ENCODE data around the gene RPS27L.

Gene RPS27L

DNA sequence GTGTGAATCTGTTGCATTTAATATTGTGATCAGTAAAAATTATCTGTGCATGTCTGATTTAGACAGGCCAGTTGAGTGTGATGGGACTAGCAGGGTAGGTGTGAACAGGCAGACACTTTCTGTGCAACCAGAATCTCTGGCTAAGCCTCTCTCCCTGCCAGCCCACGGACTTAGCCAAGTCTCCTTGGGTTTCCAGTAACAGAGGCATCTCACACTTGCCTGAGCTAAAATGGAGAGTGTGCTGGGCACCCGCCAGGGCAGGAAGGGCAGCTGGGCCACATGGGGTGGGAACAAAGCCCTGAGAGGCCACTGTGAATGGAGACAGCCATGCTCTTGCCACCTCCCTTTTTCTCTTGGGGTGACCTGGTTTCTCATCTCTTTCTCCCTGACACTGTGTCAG is 12.5 kb upstream of the RPS27L start:
- no peak overlapping the region for H3K4me3 Mint-ChIP-seq
- peaks cover 5% of the 10 kb centered on the region for H3K4me1 Mint-ChIP-seq (ENCODE audit: low read depth)
- H3K36me3 Mint-ChIP-seq (ENCODE audit: low read depth), result no peaks in the 10 kb centered on the region
- H3K27me3 Mint-ChIP-seq, result no peaks in the 10 kb centered on the region
- no peak overlapping the region for H3K27ac Mint-ChIP-seq
- H3K9me3 Mint-ChIP-seq, result no peaks in the 10 kb centered on the region

DNA sequence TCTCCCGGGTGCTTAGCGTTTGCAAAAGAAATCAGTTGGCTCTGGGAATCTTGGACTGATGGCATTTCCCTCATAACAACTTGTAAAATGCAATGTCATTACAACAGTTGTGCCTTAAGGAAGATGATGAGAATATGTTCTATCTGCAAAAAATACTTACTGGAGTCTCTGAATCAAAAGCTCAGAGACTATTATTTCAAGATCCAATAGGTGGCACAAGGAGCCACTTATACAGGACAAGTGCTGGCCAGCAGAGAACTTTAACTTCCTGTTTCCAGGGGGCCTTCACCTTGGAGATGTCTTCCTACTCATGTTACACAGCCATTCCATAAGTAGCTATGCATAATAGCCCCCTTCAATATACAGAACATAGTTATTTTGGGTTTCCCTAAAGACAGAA is 8.9 kb upstream of the RPS27L start:
- Mint-ChIP-seq H3K9me3 (no peaks in the 10 kb centered on the region), H3K27ac (no peak overlapping the region), H3K36me3 (ENCODE audit: low read depth) (no peaks in the 10 kb centered on the region), H3K4me1 (ENCODE audit: low read depth) (peaks cover 5% of the 10 kb centered on the region), H3K27me3 (no peaks in the 10 kb centered on the region), H3K4me3 (no peak overlapping the region)

DNA sequence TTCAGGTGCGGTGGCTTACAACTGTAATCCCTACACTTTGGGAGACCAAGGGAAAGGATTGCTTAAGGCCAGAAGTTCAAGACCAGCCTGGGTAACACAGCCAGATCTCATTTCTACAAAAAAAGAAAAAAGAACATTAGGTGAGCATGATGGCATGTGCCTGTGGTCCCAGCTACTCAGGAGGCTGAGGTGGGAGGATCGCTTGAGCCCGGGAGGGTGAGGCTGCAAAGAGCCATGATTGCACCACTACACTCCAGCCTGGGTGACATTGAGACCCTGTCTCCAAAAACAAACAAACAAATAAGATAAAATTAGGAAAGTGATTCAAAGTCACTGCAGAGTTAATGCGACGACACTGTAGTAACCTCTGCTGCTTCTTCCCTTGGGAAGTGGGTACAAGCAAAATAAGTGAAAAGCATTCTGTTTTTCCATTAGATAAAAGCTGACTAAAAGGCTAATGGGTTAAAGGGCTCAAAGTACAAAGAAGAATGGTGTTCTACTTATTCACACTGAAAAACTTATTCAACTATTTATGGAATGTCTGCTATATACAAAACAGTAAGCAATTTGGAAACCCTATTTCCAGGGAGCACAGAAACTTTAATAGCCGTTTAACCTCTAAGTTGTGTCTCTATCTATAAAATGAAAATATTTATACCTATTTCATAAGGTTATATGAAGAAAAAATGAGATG is 8.0 kb upstream of the RPS27L start:
- Mint-ChIP-seq H3K27ac (no peak overlapping the region), H3K27me3 (no peaks in the 10 kb centered on the region), H3K4me1 (ENCODE audit: low read depth) (peaks cover 5% of the 10 kb centered on the region), H3K36me3 (ENCODE audit: low read depth) (no peaks in the 10 kb centered on the region), H3K9me3 (no peaks in the 10 kb centered on the region), H3K4me3 (no peak overlapping the region)

DNA sequence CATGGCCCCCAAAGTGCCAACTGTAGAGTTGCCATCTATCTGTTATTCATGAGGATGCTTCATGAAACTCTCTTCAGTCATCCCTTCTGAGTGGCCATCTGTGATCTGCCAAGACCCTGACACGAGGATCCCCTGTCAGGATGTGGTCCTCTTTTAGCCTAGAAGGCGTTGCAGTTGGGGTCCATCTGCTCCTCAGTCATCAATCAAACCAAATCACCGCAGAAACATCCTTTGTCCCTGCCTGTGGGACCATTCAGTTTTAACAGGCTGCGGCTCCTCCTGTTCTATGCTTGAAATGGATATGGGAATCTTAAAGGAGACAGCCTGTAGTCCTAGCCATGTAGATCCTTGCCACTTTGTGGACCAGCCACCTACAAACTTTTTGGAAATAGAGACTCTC is 5.9 kb upstream of the RPS27L start:
- H3K27ac Mint-ChIP-seq, result no peak overlapping the region
- H3K4me1 Mint-ChIP-seq (ENCODE audit: low read depth), result peaks cover 5% of the 10 kb centered on the region
- no peaks in the 10 kb centered on the region for H3K36me3 Mint-ChIP-seq (ENCODE audit: low read depth)

DNA sequence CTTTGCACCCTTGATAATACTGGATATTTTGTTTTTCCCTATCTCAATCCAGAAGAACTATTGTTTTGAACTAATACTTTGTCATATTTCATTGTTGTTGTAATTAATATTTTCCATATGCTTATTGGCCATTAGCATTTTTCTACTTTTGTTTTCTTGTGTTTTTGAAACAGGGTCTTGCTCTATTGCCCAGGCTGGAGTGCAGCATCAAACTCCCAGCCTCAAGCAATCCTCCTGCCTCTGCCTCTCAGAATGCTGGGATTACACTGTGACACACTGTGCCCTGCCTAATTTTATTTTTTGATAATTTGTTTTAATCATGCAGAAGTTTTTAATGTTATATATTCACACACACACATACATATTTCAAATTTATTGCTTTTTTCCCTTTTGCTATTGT is 3.4 kb upstream of the RPS27L start:
- peaks cover under 1% of the 10 kb centered on the region for H3K36me3 Mint-ChIP-seq (ENCODE audit: low read depth)
- H3K27me3 Mint-ChIP-seq, result no peaks in the 10 kb centered on the region
- peaks cover 9% of the 10 kb centered on the region for H3K4me1 Mint-ChIP-seq (ENCODE audit: low read depth)
- H3K27ac Mint-ChIP-seq, result no peak overlapping the region
- no peak overlapping the region for H3K4me3 Mint-ChIP-seq
- no peaks in the 10 kb centered on the region for H3K9me3 Mint-ChIP-seq

More for the DNA sequence above, 5.9 kb upstream of the RPS27L start:
- no peaks in the 10 kb centered on the region for H3K27me3 Mint-ChIP-seq
- H3K9me3 Mint-ChIP-seq, result no peaks in the 10 kb centered on the region
- no peak overlapping the region for H3K4me3 Mint-ChIP-seq

DNA sequence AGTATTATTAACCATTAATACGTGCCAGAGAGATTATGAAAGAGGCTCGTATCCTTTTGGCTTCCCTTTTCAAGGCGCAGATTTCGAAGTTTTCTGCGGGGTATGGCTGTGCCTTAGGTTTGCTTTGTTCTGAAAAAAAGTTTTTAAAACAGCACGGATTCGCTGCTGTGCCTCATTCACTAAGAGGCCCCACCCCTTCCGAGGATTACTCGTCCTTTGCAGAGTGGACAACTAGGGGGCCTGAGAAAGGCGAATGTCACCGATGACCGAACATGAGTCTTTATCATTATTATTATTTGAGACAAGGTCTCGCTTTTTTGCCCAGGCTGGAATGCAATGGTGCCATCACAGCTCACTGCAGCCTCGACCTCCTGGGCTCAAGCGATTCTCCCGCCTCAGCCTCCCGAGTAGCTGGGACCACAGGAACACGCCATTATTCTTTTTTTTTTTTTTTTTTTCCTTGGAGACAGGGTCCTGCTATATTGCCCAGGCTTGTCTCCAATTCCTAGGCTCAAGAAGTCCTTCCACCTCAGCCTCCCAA is 684 bp upstream of the RPS27L start:
- Mint-ChIP-seq H3K27ac (peak overlapping the region; percentile 90), H3K27me3 (no peaks in the 10 kb centered on the region), H3K36me3 (ENCODE audit: low read depth) (peaks cover 15% of the 10 kb centered on the region), H3K9me3 (no peaks in the 10 kb centered on the region), H3K4me1 (ENCODE audit: low read depth) (peaks cover 21% of the 10 kb centered on the region), H3K4me3 (peak overlapping the region; percentile 99)

DNA sequence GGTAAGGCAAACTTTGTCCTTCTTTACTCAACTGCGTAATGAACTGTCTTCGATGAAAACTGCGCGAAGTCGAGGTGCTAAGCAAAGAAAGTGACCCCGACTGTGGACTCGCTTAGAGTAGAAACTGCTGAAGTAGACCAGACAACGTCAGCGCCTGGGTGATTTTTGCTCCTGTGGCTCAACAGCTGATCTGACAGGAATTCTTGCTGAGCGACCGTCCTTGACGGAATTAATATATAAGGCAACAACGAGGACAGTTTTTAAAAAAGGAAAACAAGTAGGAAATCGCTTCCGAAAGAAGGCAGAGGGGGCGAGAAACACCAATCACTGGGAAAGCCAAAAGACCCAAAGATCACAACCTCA is 541 bp downstream of the RPS27L start:
- peaks cover 16% of the 10 kb centered on the region for H3K36me3 Mint-ChIP-seq (ENCODE audit: low read depth)
- H3K4me1 Mint-ChIP-seq (ENCODE audit: low read depth), result peaks cover 21% of the 10 kb centered on the region
- peak overlapping the region; percentile 99 for H3K4me3 Mint-ChIP-seq
- no peaks in the 10 kb centered on the region for H3K27me3 Mint-ChIP-seq
- H3K9me3 Mint-ChIP-seq, result no peaks in the 10 kb centered on the region
- H3K27ac Mint-ChIP-seq, result peak overlapping the region; percentile 93

DNA sequence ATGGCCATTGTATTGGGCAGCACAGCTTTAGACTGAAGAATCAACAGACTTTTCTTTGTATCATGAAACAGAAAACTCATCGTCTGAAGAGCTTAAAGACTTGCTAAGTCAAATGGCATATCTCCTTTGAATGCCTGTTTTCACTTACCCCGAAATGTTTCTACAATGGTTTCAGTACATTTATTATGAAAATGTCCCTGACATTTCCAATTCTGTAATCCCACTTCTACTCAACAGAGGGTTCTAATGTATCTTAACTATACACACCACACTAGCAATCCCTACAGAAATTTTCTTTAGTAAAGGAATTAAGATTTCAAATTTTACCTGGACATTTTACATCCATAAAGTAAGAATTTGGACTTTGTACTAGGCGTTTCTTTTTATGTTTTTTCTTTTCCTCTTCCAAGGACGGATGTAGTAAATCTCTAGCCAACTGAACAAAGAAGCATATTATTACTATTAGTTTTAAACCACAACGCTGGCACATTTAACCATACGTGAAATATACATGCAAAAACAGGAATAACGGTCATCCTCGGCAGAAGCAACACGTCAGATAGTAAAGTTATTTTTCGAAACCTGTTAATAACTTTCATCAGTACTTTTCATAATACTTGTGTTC is 1.1 kb downstream of the RPS27L start:
- Mint-ChIP-seq H3K9me3 (no peaks in the 10 kb centered on the region), H3K36me3 (ENCODE audit: low read depth) (peaks cover 20% of the 10 kb centered on the region), H3K4me1 (ENCODE audit: low read depth) (peaks cover 21% of the 10 kb centered on the region), H3K4me3 (peak overlapping the region; percentile 99), H3K27ac (peak overlapping the region; percentile 93), H3K27me3 (no peaks in the 10 kb centered on the region)

DNA sequence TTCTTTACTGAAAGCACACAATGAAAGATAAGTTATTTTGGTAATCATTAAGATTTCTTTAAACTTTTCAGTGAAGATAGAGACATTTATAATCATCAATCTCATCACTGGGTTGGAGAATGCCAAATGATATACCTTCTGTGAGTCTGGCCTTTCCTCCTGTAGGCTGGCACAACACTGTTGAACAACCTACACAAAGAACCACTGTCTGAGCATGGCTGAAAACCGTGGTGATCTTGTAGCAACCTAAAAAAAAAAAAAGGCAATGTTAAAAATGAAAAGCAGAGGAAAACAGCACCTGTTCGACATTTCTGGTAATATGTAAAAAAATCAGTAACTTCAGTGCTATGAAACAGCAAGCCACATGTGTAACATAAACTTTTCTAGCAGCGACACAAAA is 1.8 kb downstream of the RPS27L start:
- Mint-ChIP-seq H3K9me3 (no peaks in the 10 kb centered on the region), H3K4me3 (peak overlapping the region; percentile 99), H3K4me1 (ENCODE audit: low read depth) (peaks cover 21% of the 10 kb centered on the region), H3K27me3 (no peaks in the 10 kb centered on the region), H3K27ac (peak overlapping the region; percentile 41), H3K36me3 (ENCODE audit: low read depth) (peaks cover 20% of the 10 kb centered on the region)

DNA sequence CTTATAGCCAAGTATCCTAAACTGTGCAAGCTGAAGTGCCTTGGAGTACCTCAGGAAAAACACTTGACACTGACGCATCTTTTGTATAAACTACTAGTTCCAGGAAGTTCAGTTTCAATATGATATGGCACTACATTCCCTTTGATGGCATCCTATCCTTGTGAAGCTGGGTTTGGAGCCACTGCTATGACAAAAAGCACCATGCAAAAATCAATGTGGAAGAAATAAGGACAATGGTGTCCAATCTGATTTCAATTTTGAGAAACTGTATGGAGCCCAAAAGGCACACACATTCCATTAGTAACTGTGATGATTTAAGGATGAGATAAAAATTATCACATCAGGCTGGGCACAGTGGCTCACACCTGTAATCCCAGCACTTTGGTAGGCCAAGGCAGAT is 5.6 kb downstream of the RPS27L start:
- Mint-ChIP-seq H3K36me3 (ENCODE audit: low read depth) (peaks cover 25% of the 10 kb centered on the region), H3K4me1 (ENCODE audit: low read depth) (peaks cover 25% of the 10 kb centered on the region), H3K27ac (no peak overlapping the region), H3K27me3 (no peaks in the 10 kb centered on the region), H3K4me3 (no peak overlapping the region), H3K9me3 (no peaks in the 10 kb centered on the region)

DNA sequence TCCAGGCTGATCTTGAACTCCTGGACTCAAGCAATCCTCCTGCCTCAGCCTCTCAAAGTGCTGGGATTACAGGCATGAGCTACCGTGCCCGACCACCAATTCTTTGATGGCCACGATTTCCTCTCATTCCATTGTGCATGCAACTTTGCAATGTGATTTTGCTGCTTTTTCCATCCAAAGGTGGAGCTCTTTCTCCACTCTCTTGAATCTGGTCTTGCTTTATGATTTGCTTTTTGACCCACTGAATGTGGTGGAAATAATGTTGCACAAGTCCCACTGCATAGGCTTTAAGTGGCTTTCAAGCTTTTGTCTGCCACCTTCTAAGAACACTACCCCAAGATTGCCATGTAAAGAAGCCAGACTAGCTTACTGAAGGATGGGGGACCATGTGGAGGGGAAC is 10.6 kb downstream of the RPS27L start:
- Mint-ChIP-seq H3K4me3 (no peak overlapping the region), H3K27ac (no peak overlapping the region), H3K4me1 (ENCODE audit: low read depth) (peaks cover 8% of the 10 kb centered on the region), H3K27me3 (no peaks in the 10 kb centered on the region), H3K36me3 (ENCODE audit: low read depth) (peaks cover 31% of the 10 kb centered on the region), H3K9me3 (no peaks in the 10 kb centered on the region)

DNA sequence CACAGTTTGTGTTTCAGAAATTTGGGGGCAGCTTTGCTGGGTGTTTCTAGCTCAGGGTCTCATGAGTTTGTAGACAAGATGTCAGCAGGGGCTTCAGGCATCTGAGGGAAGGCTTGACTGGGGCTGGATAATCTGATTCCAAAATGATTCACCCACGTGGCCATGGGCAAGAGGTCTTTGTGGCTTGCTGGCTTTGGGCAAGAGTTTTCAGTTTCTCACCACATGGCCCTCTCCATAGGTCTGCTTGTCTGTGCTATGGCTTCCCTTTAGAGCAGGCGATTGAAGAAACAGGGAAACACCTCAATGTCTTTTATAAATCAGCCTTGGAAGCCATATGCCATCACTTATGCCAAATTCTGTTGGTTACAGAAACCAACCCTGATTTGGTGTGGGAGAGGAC is 11.9 kb downstream of the RPS27L start:
- Mint-ChIP-seq H3K9me3 (no peaks in the 10 kb centered on the region), H3K27ac (no peak overlapping the region), H3K4me3 (no peak overlapping the region), H3K4me1 (ENCODE audit: low read depth) (peaks cover 19% of the 10 kb centered on the region), H3K36me3 (ENCODE audit: low read depth) (peaks cover 38% of the 10 kb centered on the region), H3K27me3 (no peaks in the 10 kb centered on the region)

DNA sequence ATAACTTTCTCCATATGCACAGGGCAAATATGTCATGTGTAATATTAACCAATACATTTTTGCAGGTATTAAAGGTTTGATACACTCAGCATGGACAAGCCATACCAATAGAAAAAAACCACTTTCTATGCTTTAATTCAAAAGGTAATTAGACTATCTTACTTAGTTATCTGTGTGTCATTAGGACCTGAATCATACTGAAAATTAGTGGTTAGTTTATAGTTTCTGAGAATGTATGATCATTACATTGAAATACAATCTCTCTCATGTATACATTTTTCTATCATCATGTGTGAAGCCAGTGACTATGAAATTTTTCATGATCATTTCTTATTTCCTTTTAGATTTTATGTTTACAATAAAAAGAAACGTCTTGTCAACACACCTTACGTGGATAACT is 16.3 kb downstream of the RPS27L start:
- Mint-ChIP-seq H3K4me1 (ENCODE audit: low read depth) (peaks cover 16% of the 10 kb centered on the region), H3K9me3 (no peaks in the 10 kb centered on the region), H3K27me3 (no peaks in the 10 kb centered on the region), H3K36me3 (ENCODE audit: low read depth) (peaks cover 33% of the 10 kb centered on the region), H3K27ac (no peak overlapping the region), H3K4me3 (no peak overlapping the region)

DNA sequence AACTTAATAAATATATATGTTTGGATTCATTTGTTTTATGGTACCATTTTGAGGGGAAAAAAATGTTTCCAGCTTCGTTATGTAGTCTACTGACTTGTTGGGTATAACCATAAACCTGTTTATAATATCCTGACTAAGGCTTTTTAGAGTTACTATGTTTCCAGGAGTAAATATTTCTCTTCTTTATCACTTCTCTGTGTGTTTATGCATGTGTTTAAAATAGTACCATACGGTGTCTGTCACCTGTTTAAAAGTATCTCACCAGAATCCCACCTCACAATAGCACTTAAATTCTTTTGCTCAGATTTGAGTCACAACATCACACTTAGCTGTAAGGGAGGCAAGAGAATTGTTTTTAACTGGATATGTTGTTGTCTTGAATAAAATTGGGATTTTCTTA is 20.5 kb downstream of the RPS27L start:
- H3K9me3 Mint-ChIP-seq, result no peaks in the 10 kb centered on the region
- no peak overlapping the region for H3K4me3 Mint-ChIP-seq
- H3K4me1 Mint-ChIP-seq (ENCODE audit: low read depth), result peaks cover 23% of the 10 kb centered on the region
- peaks cover 19% of the 10 kb centered on the region for H3K36me3 Mint-ChIP-seq (ENCODE audit: low read depth)
- no peak overlapping the region for H3K27ac Mint-ChIP-seq
- H3K27me3 Mint-ChIP-seq, result no peaks in the 10 kb centered on the region

DNA sequence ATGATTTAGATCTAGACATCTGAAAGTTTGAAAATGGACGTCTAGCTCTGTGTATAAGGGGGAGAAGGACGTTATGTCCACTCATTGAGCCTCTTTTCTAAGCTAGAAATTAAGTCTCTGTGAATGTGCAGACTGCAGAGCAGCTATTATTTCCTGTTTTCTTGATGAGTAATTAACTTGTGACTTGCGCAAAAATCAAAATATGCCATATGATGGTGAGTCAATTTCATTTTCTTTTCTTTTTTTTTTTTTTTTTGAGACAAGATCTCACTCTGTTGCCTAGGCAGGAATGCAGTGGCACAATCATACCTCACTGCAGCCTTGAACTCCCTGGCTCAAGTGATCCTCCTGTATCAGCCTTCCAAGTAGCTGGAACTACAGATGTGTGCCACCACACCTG is 21.5 kb downstream of the RPS27L start:
- Mint-ChIP-seq H3K36me3 (ENCODE audit: low read depth) (peaks cover 13% of the 10 kb centered on the region), H3K9me3 (no peaks in the 10 kb centered on the region), H3K4me1 (ENCODE audit: low read depth) (peaks cover 13% of the 10 kb centered on the region), H3K4me3 (no peak overlapping the region), H3K27ac (no peak overlapping the region), H3K27me3 (no peaks in the 10 kb centered on the region)

DNA sequence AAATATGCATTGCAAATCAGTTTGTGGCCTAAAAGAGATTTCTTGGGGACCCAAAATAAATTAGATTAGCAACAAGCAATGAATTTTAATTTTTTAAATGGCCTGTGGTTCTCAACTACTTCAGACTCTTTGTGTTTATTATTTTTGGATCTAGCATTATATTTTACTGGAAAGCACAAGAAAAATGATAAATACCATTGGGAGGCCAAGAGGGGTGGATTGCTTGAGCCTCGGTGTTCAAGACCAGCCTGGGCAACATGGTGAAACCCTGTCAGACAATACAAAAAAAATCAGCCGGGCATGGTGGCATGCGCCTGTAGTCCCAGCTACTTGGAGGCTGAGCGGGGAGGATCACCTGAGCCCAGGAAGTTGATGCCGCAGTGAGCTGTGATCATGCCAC is 22.0 kb downstream of the RPS27L start:
- no peak overlapping the region for H3K4me3 Mint-ChIP-seq
- H3K9me3 Mint-ChIP-seq, result no peaks in the 10 kb centered on the region
- H3K27ac Mint-ChIP-seq, result no peak overlapping the region
- H3K27me3 Mint-ChIP-seq, result no peaks in the 10 kb centered on the region
- H3K4me1 Mint-ChIP-seq (ENCODE audit: low read depth), result peaks cover 11% of the 10 kb centered on the region
- peaks cover 16% of the 10 kb centered on the region for H3K36me3 Mint-ChIP-seq (ENCODE audit: low read depth)

Measured in stimulated activated naive CD8-positive, alpha-beta T cell treated with anti-CD3 and anti-CD28 coated beads, Interleukin-15, Interleukin-2, amounts not matched to agents 100 ng/mL and 50 ng/mL, for 24 hours (primary cell).